ENCODE results near the gene SPAG4.

SPAG4 gene

GRCh38 chr20:35598476-35598875 lies 17.2 kb upstream of the SPAG4 start:
- no peak for DNase-seq (ENCODE audit: low read depth)
- H3K4me3 ChIP-seq (ENCODE audit: low read depth, low read length), result no peak overlapping the region
- in situ Hi-C loops (cut with HindIII; ENCODE audit: low sequenced_read_pairs), result no loop called here
- TF ChIP-seq, protein P1, sequence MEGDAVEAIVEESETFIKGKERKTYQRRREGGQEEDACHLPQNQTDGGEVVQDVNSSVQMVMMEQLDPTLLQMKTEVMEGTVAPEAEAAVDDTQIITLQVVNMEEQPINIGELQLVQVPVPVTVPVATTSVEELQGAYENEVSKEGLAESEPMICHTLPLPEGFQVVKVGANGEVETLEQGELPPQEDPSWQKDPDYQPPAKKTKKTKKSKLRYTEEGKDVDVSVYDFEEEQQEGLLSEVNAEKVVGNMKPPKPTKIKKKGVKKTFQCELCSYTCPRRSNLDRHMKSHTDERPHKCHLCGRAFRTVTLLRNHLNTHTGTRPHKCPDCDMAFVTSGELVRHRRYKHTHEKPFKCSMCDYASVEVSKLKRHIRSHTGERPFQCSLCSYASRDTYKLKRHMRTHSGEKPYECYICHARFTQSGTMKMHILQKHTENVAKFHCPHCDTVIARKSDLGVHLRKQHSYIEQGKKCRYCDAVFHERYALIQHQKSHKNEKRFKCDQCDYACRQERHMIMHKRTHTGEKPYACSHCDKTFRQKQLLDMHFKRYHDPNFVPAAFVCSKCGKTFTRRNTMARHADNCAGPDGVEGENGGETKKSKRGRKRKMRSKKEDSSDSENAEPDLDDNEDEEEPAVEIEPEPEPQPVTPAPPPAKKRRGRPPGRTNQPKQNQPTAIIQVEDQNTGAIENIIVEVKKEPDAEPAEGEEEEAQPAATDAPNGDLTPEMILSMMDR (IDR thresholded peaks at IDR 0.05; ENCODE audit: low read depth, low read length, missing control alignments), result no peak

DNA sequence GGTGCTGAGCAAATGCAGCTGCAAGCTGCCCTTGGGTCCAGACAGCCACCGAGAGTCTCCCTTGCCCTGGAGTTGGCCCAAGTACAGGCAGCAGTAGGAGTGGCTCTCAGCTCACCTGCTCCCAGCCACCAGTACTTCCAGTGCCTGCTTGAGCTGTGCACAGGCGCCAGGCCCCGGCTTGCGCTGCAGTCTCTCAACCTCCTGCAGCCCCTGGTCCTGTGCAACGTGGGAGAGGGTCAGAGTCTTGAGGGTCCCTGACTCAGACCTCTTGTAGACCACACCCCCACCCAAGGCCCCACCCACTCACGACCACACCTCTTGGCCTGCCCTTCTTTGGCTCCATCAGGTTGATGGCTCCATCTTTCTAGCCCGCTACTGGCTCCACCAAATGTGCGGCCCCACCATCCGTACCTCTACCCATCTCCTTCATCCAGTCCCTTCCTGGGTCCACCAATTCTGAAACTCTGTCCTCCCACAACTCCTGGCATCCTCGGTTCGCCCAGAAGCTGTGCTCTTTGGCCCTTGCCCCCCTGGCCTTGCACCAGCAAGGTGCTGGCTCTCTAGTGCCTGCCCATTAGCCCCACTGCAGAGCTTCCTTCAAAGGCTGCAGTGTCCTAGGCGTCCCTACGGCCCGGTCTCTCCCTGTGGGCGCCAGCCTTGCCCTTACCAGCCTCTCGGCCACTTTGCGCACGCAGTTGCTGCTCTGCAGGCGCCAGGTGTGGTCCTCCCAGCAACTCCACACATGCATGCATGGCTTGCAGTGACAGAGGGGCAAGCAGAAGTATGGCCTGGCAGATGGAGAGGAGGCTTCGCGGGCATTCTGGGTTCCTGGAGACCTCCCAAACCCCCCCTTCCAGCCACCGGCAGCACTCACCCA lies 16.5 kb upstream of the SPAG4 start:
- TF ChIP-seq, protein P1 (IDR thresholded peaks at IDR 0.05; ENCODE audit: low read depth, low read length, missing control alignments), result no peak
- in situ Hi-C loops (cut with HindIII; ENCODE audit: low sequenced_read_pairs), result no loop called here
- no peak overlapping the region for H3K4me3 ChIP-seq (ENCODE audit: low read depth, low read length)
- DNase-seq (ENCODE audit: low read depth), result no peak

DNA sequence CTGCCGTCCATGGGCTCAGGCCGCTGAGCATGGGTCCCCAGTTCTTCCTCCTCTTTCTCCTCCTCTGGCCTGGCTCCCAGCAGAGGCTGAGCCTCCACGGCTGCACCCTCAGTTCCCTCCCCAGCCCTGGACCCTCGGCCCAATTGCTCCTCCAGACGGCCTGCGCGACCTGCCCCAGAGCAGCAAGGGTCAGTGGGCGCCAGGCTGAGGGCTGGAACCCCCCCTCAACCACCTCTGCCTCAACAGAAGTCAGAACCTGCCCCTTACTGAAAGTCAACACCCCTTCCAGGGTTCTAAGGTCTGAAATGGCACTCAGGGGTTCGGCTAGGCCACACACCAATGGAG lies 15.9 kb upstream of the SPAG4 start:
- no peak for DNase-seq (ENCODE audit: low read depth)
- in situ Hi-C loops (cut with HindIII; ENCODE audit: low sequenced_read_pairs), result no loop called here
- TF ChIP-seq, protein P1 (IDR thresholded peaks at IDR 0.05; ENCODE audit: low read depth, low read length, missing control alignments), result no peak
- H3K4me3 ChIP-seq (ENCODE audit: low read depth, low read length), result no peak overlapping the region

- TF ChIP-seq, protein P1 (IDR thresholded peaks at IDR 0.05; ENCODE audit: low read depth, low read length, missing control alignments), result no peak
- peak overlapping the region; percentile 34 for H3K4me3 ChIP-seq (ENCODE audit: low read depth, low read length)
- in situ Hi-C loops (cut with HindIII; ENCODE audit: low sequenced_read_pairs), result no loop called here
- no peak for DNase-seq (ENCODE audit: low read depth)
Observed at GRCh38 chr20:35600176-35600992, 15.2 kb upstream of the SPAG4 start.

DNA sequence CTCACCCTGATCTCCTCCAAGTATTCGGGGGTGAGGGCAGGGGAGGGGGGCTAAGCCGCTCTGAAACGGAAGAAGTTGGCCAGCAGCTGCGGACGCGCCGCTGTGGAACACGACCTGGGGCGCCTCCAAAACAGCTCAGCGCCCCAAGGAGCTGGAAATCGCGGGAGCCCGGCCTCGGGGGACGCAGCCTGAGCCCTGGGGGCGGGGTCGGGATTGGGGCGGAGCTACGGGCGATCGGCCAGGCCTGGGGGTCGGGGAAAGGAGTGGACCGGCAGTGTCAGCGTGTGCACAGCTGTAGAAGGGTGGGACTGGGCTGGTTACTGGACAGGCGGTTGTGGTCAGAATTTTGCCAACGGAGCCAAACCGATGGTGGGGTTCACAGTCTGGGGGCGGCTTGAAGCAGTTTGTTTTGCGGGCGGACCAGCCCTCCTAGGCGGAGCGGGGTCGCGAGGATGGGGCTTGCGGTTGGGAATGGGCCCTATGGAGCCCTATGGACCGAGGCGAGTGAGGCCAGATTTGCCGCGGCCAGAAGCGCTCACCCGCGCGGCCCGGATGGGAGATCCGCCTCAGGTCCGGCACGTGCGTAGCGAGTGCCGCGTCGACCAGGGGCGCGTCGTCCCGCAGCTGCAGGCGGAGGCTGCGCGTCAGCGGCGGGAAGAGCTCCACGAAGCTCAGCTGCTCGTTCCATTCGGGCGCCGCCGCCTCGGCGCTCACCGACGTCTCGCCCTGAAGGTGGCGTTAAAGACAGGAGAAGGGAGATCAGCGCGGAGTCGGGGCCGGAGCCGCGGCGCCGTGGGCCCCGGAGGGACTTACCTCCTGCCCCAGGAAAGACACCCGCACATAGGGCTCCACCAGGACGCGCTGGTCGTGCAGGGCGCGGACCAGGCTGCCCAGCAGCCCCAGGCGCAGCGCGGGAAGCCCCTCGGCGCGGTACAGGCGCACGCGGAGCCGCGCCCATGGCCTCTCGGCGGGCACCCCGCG lies 14.3 kb upstream of the SPAG4 start:
- TF ChIP-seq, protein P1 (IDR thresholded peaks at IDR 0.05; ENCODE audit: low read depth, low read length, missing control alignments), result peak; percentile 42
- peak; percentile 41 for DNase-seq (ENCODE audit: low read depth)

DNA sequence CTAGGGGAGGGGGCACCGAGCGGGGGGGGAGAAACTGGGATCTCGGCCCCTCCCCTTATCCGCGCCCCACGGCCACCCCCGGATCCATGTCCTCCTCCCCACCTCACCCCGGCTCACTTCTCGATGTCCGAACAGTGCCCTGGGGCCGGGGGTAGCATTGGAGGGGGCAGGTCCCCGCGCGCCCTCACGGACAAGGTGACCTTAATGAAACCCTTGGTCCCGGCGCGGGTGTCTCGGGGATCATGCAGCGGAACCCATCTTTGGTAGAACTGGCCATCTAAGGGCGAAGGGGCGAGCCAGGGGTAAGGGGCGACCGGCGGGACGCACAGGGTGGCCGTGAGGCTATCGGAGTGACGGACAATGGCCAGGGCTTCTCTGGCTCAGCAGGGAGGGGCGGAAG lies 13.6 kb upstream of the SPAG4 start:
- DNase-seq (ENCODE audit: low read depth), result no peak
- H3K4me3 ChIP-seq (ENCODE audit: low read depth, low read length), result peak overlapping the region; percentile 34
- in situ Hi-C loops (cut with HindIII; ENCODE audit: low sequenced_read_pairs), result no loop called here
- TF ChIP-seq, protein P1 (IDR thresholded peaks at IDR 0.05; ENCODE audit: low read depth, low read length, missing control alignments), result no peak

More for the DNA sequence above, 14.3 kb upstream of the SPAG4 start:
- in situ Hi-C loops (cut with HindIII; ENCODE audit: low sequenced_read_pairs), result no loop called here
- peak overlapping the region; percentile 34 for H3K4me3 ChIP-seq (ENCODE audit: low read depth, low read length)
